HG03565 (cell line): Measurements from ENCODE around the gene LRRC43.
"Not testable (repeated sequence)": the region's sequence is repeated elsewhere in the genome, so short reads cannot be mapped to it uniquely, and the experiment has no call there.

Source experiments
- ATAC-seq: cut with Tn5 transposase; IDR thresholded peaks from one replicate; pipeline ENCODE4 v1.9.1; 2021; ENCODE audit warnings: mild to moderate bottlenecking, moderate library complexity; ENCODE audit not compliant: unreplicated experiment

The LRRC43 gene

DNA sequence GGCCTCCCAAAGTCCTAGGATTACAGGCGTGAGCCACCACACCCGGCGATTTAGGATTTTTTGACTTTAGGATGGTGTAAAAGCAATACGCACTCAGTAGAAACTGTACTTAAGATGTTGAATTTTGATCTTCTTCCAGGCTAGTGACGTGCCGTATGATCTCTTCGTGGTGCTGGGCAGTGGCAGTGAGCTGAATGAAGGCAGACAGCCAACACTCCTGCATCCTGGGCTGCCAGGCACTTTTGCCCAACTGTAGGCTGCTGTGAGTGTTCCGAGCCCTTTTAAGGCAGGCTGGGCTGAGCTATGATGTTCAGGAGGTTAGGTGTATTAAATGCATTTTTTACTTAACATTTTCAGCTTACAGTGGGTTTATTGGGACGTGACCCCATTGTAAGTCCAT lies 30.2 kb upstream of the LRRC43 start:
- ATAC-seq: no peak

DNA sequence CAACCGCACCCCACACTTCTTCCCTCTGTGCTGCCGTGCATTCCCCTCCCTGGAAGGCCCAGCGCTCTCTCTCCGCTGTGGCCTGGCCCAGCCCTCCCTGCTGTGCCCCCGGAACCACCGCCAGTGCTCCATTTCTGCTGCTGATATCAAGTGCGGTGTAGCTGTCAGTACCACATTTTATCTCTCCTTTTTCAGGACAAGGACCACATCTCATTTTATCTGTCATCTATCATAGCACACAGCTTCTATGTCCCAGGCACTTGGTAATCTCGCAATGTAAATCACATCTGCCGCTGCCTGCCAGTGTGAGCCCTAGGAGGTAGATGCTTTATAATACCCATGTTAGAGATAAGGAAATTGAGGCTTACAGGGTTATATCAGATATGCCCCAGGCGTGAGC lies 27.2 kb upstream of the LRRC43 start:
- ATAC-seq: no peak

- no peak for ATAC-seq
Measured at GRCh38 chr12:122158700-122159285, 24.1 kb upstream of the LRRC43 start.

DNA sequence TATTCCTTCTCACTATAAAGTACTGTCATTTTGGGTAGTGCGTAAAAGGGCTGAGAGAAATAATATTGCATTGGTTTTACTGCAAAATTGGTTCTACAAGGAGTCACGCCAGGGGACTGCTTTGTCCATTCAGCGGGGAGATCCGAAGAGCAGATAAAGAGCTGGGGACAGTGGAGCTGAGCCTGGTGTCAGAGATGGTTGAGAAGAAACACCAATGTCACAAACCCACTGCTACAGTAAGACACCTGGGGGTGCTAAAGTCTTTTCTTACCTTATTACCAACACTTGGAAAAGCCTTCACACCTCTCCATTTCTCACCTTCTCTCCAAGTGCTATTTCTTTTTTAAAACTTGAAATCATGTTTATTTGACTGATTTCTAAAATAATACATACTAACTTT lies 23.0 kb upstream of the LRRC43 start:
- no peak for ATAC-seq

- no peak for ATAC-seq
Measured at GRCh38 chr12:122160761-122161160, 22.2 kb upstream of the LRRC43 start.

DNA sequence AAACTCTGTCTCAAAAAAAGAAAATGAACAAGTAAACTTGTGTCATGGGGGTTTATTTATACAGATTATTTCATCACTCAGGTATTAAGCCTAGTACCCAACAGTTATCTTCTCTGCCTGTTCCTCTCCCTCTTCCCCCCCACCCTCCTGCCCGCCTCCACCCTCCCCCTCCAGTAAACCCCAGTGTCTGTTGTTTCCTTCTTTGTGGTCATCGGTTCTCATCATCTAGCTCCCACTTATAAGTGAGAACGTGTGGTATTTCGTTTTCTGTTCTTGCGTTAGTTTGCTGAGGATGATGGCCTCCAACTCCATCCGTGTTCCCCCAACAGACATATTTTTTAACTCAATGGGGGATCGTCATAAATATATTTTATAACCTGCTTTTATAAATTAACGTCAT lies 21.2 kb upstream of the LRRC43 start:
- no peak for ATAC-seq

DNA sequence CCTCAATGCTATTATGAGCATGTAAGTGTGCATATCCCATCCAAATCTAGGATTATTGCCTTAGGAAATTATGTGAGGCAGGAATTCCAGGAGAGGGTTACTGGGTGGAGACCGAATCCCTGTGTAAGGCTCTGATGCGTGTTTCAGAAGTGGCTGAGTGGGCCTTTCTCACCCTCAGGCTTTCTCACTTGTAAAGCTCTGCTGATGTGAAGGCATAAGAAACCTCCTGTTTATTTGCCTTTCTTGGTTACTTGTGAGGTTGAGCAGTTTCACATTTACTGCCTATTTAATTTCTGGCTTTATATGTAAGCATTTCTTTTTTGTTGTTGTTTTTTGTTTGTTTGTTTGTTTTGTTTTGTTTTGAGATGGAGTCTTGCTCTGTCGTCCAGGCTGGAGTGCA lies 19.9 kb upstream of the LRRC43 start:
- no peak for ATAC-seq

- no peak for ATAC-seq
Measured at GRCh38 chr12:122166422-122167349, 16.2 kb upstream of the LRRC43 start.

- ATAC-seq: no peak
Measured at GRCh38 chr12:122167356-122167925, 15.5 kb upstream of the LRRC43 start.

DNA sequence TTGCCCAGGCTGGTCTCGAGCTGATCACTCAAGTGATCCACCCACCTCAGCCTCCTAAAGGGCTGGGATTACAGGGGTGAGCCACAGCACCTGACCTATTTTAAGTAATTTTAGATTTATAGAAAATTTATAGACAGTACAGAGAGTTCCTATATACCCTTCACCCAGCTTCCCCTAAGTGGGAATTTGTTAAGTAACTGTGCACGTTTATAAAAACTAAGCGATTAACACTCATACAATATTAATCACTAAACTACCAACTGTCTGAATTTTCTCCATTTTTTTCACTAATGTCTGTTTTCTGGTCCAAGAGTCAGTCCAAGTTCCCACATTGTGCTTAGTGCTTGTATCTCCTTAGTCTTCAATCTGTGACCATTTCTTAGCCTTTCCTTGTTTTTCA lies 14.4 kb upstream of the LRRC43 start:
- no peak for ATAC-seq

DNA sequence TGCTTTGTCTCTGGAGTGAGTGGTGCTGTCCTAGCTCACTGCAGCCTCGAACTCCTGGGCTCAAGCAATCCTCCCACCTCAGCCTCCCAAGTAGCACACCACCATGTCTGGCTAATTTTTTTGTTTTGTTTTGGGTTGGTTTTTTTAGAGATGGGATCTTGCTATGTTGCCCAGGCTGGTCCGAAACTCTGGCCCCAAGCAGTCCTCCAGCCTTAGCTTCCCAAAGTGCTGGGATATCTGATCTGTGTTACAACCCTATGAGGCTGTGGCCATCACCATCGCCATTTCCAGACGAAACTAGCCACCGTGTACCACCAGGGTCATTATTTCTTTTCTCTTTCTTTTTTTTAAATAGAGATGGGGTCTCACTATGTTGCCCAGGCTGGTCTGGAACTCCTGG lies 11.5 kb upstream of the LRRC43 start:
- ATAC-seq: no peak

- ATAC-seq: no peak
Measured at GRCh38 chr12:122172262-122172939, 10.5 kb upstream of the LRRC43 start.

DNA sequence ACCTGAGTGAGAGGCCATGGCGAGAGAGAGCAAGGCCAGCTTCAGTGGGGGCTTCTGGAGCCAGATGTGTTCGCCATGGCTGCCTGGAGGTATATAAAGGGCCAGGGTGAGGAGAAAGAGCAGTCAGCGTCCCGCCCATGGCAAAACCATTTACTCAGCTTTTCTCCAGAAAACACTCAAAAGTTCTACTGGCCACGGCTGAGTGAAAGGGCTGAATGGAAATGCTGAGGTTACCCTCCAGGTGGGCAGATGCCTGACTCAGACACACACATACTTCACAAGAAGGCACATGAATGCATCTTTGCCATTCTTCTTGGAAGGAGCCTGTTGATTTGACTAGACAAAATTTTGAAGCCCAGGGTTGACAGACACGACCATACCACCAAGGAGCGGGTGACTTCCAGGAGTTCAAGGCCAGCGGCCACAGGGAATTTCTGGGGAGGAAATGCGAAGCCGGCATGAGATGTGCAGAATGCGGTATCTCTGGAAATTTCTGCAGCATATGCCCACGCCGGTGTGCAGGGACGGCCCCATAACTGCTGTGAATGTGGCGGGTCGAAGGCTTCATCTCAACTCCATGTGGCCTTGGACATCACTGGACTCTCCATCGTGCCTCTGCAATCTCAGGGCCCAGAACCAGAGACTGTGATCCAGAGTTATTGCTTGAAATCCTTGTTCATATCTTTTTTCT lies 8.6 kb upstream of the LRRC43 start, which contains the start of gene IL31:
Gene IL31 (minus strand): TSS at position 67 of the 691 bp plus-strand sequence. CDS start 49 bp downstream, at position 18.
- no peak for ATAC-seq

DNA sequence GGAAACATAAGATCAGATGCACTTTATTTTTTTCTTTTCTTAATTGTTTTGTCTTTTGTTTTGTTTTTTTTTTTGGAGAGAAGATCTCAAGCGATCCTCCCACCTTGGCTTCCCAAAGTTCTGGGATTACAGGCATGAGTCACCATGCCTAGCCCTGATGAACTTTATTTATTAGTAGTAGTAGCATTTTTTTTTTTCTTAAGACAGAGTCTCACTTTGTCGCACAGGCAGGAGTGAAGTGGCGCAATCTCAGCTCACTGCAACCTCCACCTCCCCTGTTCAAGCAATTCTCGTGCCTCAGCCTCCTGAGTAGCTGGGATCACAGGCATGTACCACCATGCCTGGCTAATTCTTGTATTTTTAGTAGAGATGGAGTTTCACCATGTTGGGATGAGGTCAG lies 6.5 kb upstream of the LRRC43 start:
- not testable (repeated sequence) for ATAC-seq

- no peak for ATAC-seq
Measured at GRCh38 chr12:122183588-122183940, 641 bp downstream of the LRRC43 start.

- ATAC-seq: no peak
Measured at GRCh38 chr12:122184517-122184916, 1.6 kb downstream of the LRRC43 start.

GRCh38 chr12:122185079-122185478 lies 2.2 kb downstream of the LRRC43 start:
- ATAC-seq: no peak

- no peak for ATAC-seq
Measured at GRCh38 chr12:122185494-122186082, 2.7 kb downstream of the LRRC43 start.

GRCh38 chr12:122187466-122187865 lies 4.5 kb downstream of the LRRC43 start:
- no peak for ATAC-seq

- ATAC-seq: no peak
Measured at GRCh38 chr12:122189626-122190475, 6.9 kb downstream of the LRRC43 start.
